ENCODE results near the gene GALNT9. TPM values are rescaled to one million over a fixed set of nuclear protein-coding genes. Genes with fewer than 3 reads are reported as not detected.

The GALNT9 gene
- total RNA-seq, 2 donors from 2014 or later: 0.34 TPM; not detected in 1

GRCh38 chr12:132215299-132215989 lies 113.9 kb downstream of the GALNT9 start:
- Mint-ChIP-seq H3K27ac (no peak overlapping the region), H3K4me3 (no peak overlapping the region), H3K4me1 (peaks cover 11% of the 10 kb centered on the region), H3K9me3 (peaks cover 4% of the 10 kb centered on the region), H3K36me3 (ENCODE audit: low read depth) (no peaks in the 10 kb centered on the region), H3K27me3 (peaks cover 14% of the 10 kb centered on the region)
- ATAC-seq (replicated peaks): no peak

GRCh38 chr12:132214891-132215290 lies 114.5 kb downstream of the GALNT9 start:
- peaks cover 4% of the 10 kb centered on the region for H3K9me3 Mint-ChIP-seq
- no peak for ATAC-seq (replicated peaks)
- H3K27me3 Mint-ChIP-seq: peaks cover 14% of the 10 kb centered on the region
- no peaks in the 10 kb centered on the region for H3K36me3 Mint-ChIP-seq (ENCODE audit: low read depth)
- H3K4me1 Mint-ChIP-seq: peaks cover 11% of the 10 kb centered on the region
- H3K4me3 Mint-ChIP-seq: no peak overlapping the region
- H3K27ac Mint-ChIP-seq: no peak overlapping the region

GRCh38 chr12:132214161-132214476 lies 115.3 kb downstream of the GALNT9 start:
- no peak for ATAC-seq (replicated peaks)
- Mint-ChIP-seq H3K27me3 (peaks cover 14% of the 10 kb centered on the region), H3K4me3 (no peak overlapping the region), H3K9me3 (peaks cover 4% of the 10 kb centered on the region), H3K4me1 (peaks cover 11% of the 10 kb centered on the region), H3K36me3 (ENCODE audit: low read depth) (no peaks in the 10 kb centered on the region), H3K27ac (no peak overlapping the region)

GRCh38 chr12:132213359-132214160 lies 115.8 kb downstream of the GALNT9 start:
- ATAC-seq (replicated peaks): no peak
- no peaks in the 10 kb centered on the region for H3K36me3 Mint-ChIP-seq (ENCODE audit: low read depth)
- H3K27me3 Mint-ChIP-seq: peaks cover 14% of the 10 kb centered on the region
- H3K9me3 Mint-ChIP-seq: peaks cover 4% of the 10 kb centered on the region
- H3K4me3 Mint-ChIP-seq: peak overlapping the region; percentile 9
- peaks cover 11% of the 10 kb centered on the region for H3K4me1 Mint-ChIP-seq
- no peak overlapping the region for H3K27ac Mint-ChIP-seq

GRCh38 chr12:132211816-132212215 lies 117.6 kb downstream of the GALNT9 start:
- ATAC-seq (replicated peaks): peak; percentile 50
- no peaks in the 10 kb centered on the region for H3K36me3 Mint-ChIP-seq (ENCODE audit: low read depth)

GRCh38 chr12:132211326-132211725 lies 118.1 kb downstream of the GALNT9 start:
- Mint-ChIP-seq H3K4me3 (peak overlapping the region; percentile 29), H3K36me3 (ENCODE audit: low read depth) (no peaks in the 10 kb centered on the region), H3K4me1 (peaks cover 11% of the 10 kb centered on the region), H3K27ac (no peak overlapping the region), H3K27me3 (peaks cover 8% of the 10 kb centered on the region), H3K9me3 (peaks cover 4% of the 10 kb centered on the region)
- ATAC-seq (replicated peaks): no peak

More at GRCh38 chr12:132211816-132212215, 117.6 kb downstream of the GALNT9 start:
- Mint-ChIP-seq H3K9me3 (peaks cover 4% of the 10 kb centered on the region), H3K27ac (no peak overlapping the region), H3K27me3 (peaks cover 9% of the 10 kb centered on the region), H3K4me1 (peaks cover 11% of the 10 kb centered on the region), H3K4me3 (peak overlapping the region; percentile 29)

- no peak overlapping the region for H3K4me3 Mint-ChIP-seq
- H3K4me1 Mint-ChIP-seq: peaks cover 6% of the 10 kb centered on the region
- H3K9me3 Mint-ChIP-seq: peaks cover 4% of the 10 kb centered on the region
- peak overlapping the region; percentile 48 for H3K27ac Mint-ChIP-seq
- no peak for ATAC-seq (replicated peaks)
- H3K27me3 Mint-ChIP-seq: peaks cover 4% of the 10 kb centered on the region
- no peaks in the 10 kb centered on the region for H3K36me3 Mint-ChIP-seq (ENCODE audit: low read depth)
These were observed 119.0 kb downstream of the GALNT9 start for GRCh38 chr12:132210223-132211055.

- ATAC-seq (replicated peaks): no peak
- peaks cover 4% of the 10 kb centered on the region for H3K27me3 Mint-ChIP-seq
- H3K36me3 Mint-ChIP-seq (ENCODE audit: low read depth): no peaks in the 10 kb centered on the region
These were observed 119.7 kb downstream of the GALNT9 start for GRCh38 chr12:132209619-132210222.

GRCh38 chr12:132208153-132208823 lies 121.1 kb downstream of the GALNT9 start:
- Mint-ChIP-seq H3K9me3 (peaks cover 2% of the 10 kb centered on the region), H3K36me3 (ENCODE audit: low read depth) (no peaks in the 10 kb centered on the region), H3K27ac (no peak overlapping the region), H3K27me3 (peaks cover 13% of the 10 kb centered on the region), H3K4me1 (peaks cover 3% of the 10 kb centered on the region), H3K4me3 (no peak overlapping the region)
- ATAC-seq (replicated peaks): no peak

More at GRCh38 chr12:132209619-132210222, 119.7 kb downstream of the GALNT9 start:
- peaks cover 4% of the 10 kb centered on the region for H3K9me3 Mint-ChIP-seq
- peaks cover 6% of the 10 kb centered on the region for H3K4me1 Mint-ChIP-seq
- no peak overlapping the region for H3K4me3 Mint-ChIP-seq
- H3K27ac Mint-ChIP-seq: peak overlapping the region; percentile 48

GRCh38 chr12:132207083-132207775 lies 122.2 kb downstream of the GALNT9 start:
- Mint-ChIP-seq H3K4me3 (no peak overlapping the region), H3K27me3 (peaks cover 13% of the 10 kb centered on the region)
- ATAC-seq (replicated peaks): no peak

GRCh38 chr12:132206046-132206434 lies 123.3 kb downstream of the GALNT9 start:
- no peak overlapping the region for H3K27ac Mint-ChIP-seq
- ATAC-seq (replicated peaks): no peak
- H3K4me3 Mint-ChIP-seq: no peak overlapping the region

More at GRCh38 chr12:132207083-132207775, 122.2 kb downstream of the GALNT9 start:
- H3K27ac Mint-ChIP-seq: no peak overlapping the region
- no peaks in the 10 kb centered on the region for H3K36me3 Mint-ChIP-seq (ENCODE audit: low read depth)
- H3K9me3 Mint-ChIP-seq: no peaks in the 10 kb centered on the region
- H3K4me1 Mint-ChIP-seq: no peaks in the 10 kb centered on the region

GRCh38 chr12:132205271-132206045 lies 123.9 kb downstream of the GALNT9 start:
- Mint-ChIP-seq H3K4me3 (no peak overlapping the region), H3K4me1 (no peaks in the 10 kb centered on the region), H3K9me3 (no peaks in the 10 kb centered on the region), H3K27ac (no peak overlapping the region), H3K27me3 (peaks cover 13% of the 10 kb centered on the region), H3K36me3 (ENCODE audit: low read depth) (no peaks in the 10 kb centered on the region)
- ATAC-seq (replicated peaks): no peak

More at GRCh38 chr12:132206046-132206434, 123.3 kb downstream of the GALNT9 start:
- Mint-ChIP-seq H3K36me3 (ENCODE audit: low read depth) (no peaks in the 10 kb centered on the region), H3K27me3 (peaks cover 13% of the 10 kb centered on the region), H3K9me3 (no peaks in the 10 kb centered on the region), H3K4me1 (no peaks in the 10 kb centered on the region)

Measured in activated T-helper 17 cell treated with anti-CD3 and anti-CD28 coated beads, Interleukin-2, amount 50 U/mL, for 72 hours (primary cell).